Measurements from ENCODE around the gene BLVRA. TPM values are rescaled to one million over a fixed set of nuclear protein-coding genes. Genes with fewer than 3 reads are reported as not detected.

The BLVRA gene
- total RNA-seq, 1 experiment from 2014 or later = 29.7 TPM

DNA sequence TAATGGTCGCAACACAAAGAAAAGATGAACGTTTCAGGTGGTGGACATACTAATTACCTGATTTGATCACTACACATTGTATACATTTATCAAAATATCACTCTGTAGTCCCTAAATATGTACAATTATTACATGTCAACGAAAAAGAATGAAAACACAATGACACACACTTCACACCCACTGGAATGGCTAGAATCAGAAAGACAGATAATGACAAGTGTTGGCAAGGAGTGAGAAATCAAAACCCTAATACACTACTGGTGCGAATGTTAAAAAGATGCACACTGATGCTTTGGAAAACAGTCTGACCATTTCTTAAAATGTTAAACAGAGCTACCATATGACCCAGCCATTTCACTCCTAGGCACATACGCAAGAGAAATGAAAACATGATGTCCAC, 31.5 kb upstream of the BLVRA start:
- H3K4me2 ChIP-seq (ENCODE audit: low read length) = no peak overlapping the region
- no peak overlapping the region for H2AFZ ChIP-seq (ENCODE audit: low read depth, low read length, poor library complexity, severe bottlenecking)
- TF ChIP-seq, protein P1, sequence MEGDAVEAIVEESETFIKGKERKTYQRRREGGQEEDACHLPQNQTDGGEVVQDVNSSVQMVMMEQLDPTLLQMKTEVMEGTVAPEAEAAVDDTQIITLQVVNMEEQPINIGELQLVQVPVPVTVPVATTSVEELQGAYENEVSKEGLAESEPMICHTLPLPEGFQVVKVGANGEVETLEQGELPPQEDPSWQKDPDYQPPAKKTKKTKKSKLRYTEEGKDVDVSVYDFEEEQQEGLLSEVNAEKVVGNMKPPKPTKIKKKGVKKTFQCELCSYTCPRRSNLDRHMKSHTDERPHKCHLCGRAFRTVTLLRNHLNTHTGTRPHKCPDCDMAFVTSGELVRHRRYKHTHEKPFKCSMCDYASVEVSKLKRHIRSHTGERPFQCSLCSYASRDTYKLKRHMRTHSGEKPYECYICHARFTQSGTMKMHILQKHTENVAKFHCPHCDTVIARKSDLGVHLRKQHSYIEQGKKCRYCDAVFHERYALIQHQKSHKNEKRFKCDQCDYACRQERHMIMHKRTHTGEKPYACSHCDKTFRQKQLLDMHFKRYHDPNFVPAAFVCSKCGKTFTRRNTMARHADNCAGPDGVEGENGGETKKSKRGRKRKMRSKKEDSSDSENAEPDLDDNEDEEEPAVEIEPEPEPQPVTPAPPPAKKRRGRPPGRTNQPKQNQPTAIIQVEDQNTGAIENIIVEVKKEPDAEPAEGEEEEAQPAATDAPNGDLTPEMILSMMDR (IDR thresholded peaks at IDR 0.05 in 2 of 3, conservative IDR thresholded peaks at IDR 0.05 in 1 of 3; ENCODE audit: borderline replicate concordance in 1 of 3, insufficient read depth in 1 of 3, low read depth in 2 of 3, low read length in 2 of 3) = no peak
- TF ChIP-seq, protein P2, sequence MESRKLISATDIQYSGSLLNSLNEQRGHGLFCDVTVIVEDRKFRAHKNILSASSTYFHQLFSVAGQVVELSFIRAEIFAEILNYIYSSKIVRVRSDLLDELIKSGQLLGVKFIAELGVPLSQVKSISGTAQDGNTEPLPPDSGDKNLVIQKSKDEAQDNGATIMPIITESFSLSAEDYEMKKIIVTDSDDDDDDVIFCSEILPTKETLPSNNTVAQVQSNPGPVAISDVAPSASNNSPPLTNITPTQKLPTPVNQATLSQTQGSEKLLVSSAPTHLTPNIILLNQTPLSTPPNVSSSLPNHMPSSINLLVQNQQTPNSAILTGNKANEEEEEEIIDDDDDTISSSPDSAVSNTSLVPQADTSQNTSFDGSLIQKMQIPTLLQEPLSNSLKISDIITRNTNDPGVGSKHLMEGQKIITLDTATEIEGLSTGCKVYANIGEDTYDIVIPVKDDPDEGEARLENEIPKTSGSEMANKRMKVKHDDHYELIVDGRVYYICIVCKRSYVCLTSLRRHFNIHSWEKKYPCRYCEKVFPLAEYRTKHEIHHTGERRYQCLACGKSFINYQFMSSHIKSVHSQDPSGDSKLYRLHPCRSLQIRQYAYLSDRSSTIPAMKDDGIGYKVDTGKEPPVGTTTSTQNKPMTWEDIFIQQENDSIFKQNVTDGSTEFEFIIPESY (IDR thresholded peaks at IDR 0.05; ENCODE audit: extremely low read depth, insufficient replicate concordance, low read length) = no peak
- no peak for TF ChIP-seq SIN3A (IDR thresholded peaks at IDR 0.05; ENCODE audit: low read depth)
- TF ChIP-seq TCF7L2 (IDR thresholded peaks at IDR 0.05; ENCODE audit: borderline replicate concordance, extremely low read depth, insufficient read depth, insufficient read length) = no peak
- no peak for TF ChIP-seq POLR2A (IDR thresholded peaks at IDR 0.05; ENCODE audit: borderline replicate concordance, extremely low read depth, insufficient read depth, insufficient read length)
- no peak for TF ChIP-seq SP1 (IDR thresholded peaks at IDR 0.05; ENCODE audit: low read depth)
- no peak for TF ChIP-seq JUND (IDR thresholded peaks at IDR 0.05)
- TF ChIP-seq EZH2 (IDR thresholded peaks at IDR 0.05) = no peak
- TF ChIP-seq, protein P3, sequence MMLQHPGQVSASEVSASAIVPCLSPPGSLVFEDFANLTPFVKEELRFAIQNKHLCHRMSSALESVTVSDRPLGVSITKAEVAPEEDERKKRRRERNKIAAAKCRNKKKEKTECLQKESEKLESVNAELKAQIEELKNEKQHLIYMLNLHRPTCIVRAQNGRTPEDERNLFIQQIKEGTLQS (IDR thresholded peaks at IDR 0.05) = no peak
- no peak for TF ChIP-seq FOSL1 (IDR thresholded peaks at IDR 0.05; ENCODE audit: low read depth)
- no peak for TF ChIP-seq SRF (IDR thresholded peaks at IDR 0.05; ENCODE audit: low read depth)
- TF ChIP-seq ZFX (IDR thresholded peaks at IDR 0.05) = no peak
- no peak for TF ChIP-seq CBX3 (IDR thresholded peaks at IDR 0.05; ENCODE audit: low read depth)
- TF ChIP-seq, protein P4, sequence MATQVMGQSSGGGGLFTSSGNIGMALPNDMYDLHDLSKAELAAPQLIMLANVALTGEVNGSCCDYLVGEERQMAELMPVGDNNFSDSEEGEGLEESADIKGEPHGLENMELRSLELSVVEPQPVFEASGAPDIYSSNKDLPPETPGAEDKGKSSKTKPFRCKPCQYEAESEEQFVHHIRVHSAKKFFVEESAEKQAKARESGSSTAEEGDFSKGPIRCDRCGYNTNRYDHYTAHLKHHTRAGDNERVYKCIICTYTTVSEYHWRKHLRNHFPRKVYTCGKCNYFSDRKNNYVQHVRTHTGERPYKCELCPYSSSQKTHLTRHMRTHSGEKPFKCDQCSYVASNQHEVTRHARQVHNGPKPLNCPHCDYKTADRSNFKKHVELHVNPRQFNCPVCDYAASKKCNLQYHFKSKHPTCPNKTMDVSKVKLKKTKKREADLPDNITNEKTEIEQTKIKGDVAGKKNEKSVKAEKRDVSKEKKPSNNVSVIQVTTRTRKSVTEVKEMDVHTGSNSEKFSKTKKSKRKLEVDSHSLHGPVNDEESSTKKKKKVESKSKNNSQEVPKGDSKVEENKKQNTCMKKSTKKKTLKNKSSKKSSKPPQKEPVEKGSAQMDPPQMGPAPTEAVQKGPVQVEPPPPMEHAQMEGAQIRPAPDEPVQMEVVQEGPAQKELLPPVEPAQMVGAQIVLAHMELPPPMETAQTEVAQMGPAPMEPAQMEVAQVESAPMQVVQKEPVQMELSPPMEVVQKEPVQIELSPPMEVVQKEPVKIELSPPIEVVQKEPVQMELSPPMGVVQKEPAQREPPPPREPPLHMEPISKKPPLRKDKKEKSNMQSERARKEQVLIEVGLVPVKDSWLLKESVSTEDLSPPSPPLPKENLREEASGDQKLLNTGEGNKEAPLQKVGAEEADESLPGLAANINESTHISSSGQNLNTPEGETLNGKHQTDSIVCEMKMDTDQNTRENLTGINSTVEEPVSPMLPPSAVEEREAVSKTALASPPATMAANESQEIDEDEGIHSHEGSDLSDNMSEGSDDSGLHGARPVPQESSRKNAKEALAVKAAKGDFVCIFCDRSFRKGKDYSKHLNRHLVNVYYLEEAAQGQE (IDR thresholded peaks at IDR 0.05; ENCODE audit: low read depth) = no peak
- no peak for TF ChIP-seq YY1 (IDR thresholded peaks at IDR 0.05; ENCODE audit: extremely low read depth, insufficient replicate concordance, low read depth, low read length)
- no peak for TF ChIP-seq RAD21 (IDR thresholded peaks at IDR 0.05; ENCODE audit: low read depth)
- TF ChIP-seq CEBPB (IDR thresholded peaks at IDR 0.05; ENCODE audit: low read depth) = no peak
- TF ChIP-seq ZNF274 (IDR thresholded peaks at IDR 0.05; ENCODE audit: low read depth, low read length) = no peak
- ATAC-seq (no peak), DNase-seq (ENCODE audit: low read depth, low spot score) (no peak)
- no peak overlapping the region for H3K27ac ChIP-seq (ENCODE audit: low read depth, low read length)
- RAD21 ChIA-PET (ENCODE audit: low non-redundant PET in 1 of 2, low total read pairs in 2 of 2, uncharacterized antibody in 2 of 2, unreplicated experiment in 2 of 2) = no interaction called here
- no peak overlapping the region for H3K4me3 ChIP-seq (replicated peaks in 1 of 2; ENCODE audit: low read depth in 1 of 2, low read length in 2 of 2)
- H3K9me2 ChIP-seq (ENCODE audit: insufficient read depth) = no peaks in the 10 kb centered on the region
- CTCF ChIA-PET = interaction anchor here (1.5 kb wide), 1 partner anchor 27 kb away, joined by 3 read pairs; no protein-coding TSS in a partner anchor
- H3K36me3 ChIP-seq (ENCODE audit: control insufficient read depth in 1 of 2, insufficient read depth in 2 of 2, low read length in 2 of 2) = no peaks in the 10 kb centered on the region
- peaks cover 16% of the 10 kb centered on the region; the same call in 1 of the 2 replicates for H4K20me1 ChIP-seq (ENCODE audit: insufficient read depth)
- H3K9me3 ChIP-seq (ENCODE audit: control insufficient read depth in 1 of 2, insufficient read depth in 1 of 2, low read depth in 1 of 2, low read length in 2 of 2) = no peaks in the 10 kb centered on the region
- peaks cover 79% of the 10 kb centered on the region for H3K79me2 ChIP-seq (ENCODE audit: insufficient read depth, low read length)
- no peak overlapping the region for H3K9ac ChIP-seq (ENCODE audit: low read length)
- H3K4me1 ChIP-seq (ENCODE audit: control insufficient read depth in 1 of 2, insufficient read depth in 2 of 2, low read length in 2 of 2) = peaks cover 5 to 11% of the 10 kb centered on the region in 2 experiments; a peak in 3 of 4 replicates
- H3K27me3 ChIP-seq (ENCODE audit: insufficient read depth, low read length) = no peaks in the 10 kb centered on the region
- no TSS peak for BruUV-seq (replicated peaks)
- intact Hi-C loops (cut with micrococcal nuclease) = loop anchor here (10.0 kb wide), 1 partner anchor 792 kb away; the partner anchor contains the start of genes MRPL32 and PSMA2
- POLR2A ChIA-PET = no interaction called here

All from HCT116 (cell line).